Activated CD4-positive, alpha-beta memory T cell treated with anti-CD3 and anti-CD28 coated beads, Interleukin-2, amount 10 ng/mL, durations not matched to agents 7 days and 5 days (primary cell): Measurements from ENCODE around the gene JOSD1. TPM values are rescaled to one million over a fixed set of nuclear protein-coding genes. Genes with fewer than 3 reads are reported as not detected.

Experiments used
- CTCF ChIA-PET: fragments of 350-600 bp; sonication (Branson Sonifier 250); formaldehyde crosslinking; loops from one replicate; lab custom pipeline; 2021; ENCODE audit warnings: antibody characterized with exemption, inconsistent platforms; lab: Charles Lee
- POLR2A ChIA-PET: fragments of 350-600 bp; sonication (Branson Sonifier 250); formaldehyde crosslinking; loops from one replicate; lab custom pipeline; 2021; ENCODE audit warnings: antibody characterized with exemption; lab: Charles Lee
- DNase-seq: peaks from one replicate; pipeline ENCODE4 v3.0.0-alpha.2; 2020
- H3K27ac Mint-ChIP-seq: one replicate; pipeline ENCODE4 v1.8.0; 2021; ENCODE audit warnings: mild to moderate bottlenecking, mixed read lengths
- H3K27me3 Mint-ChIP-seq: one replicate; pipeline ENCODE4 v1.8.0; 2021; ENCODE audit warnings: mixed read lengths
- H3K36me3 Mint-ChIP-seq: one replicate; pipeline ENCODE4 v1.8.0; 2021; ENCODE audit warnings: low read depth, mixed read lengths
- H3K4me1 Mint-ChIP-seq: one replicate; pipeline ENCODE4 v1.8.0; 2021; ENCODE audit warnings: mixed read lengths
- H3K4me3 Mint-ChIP-seq: one replicate; pipeline ENCODE4 v1.8.0; 2021; ENCODE audit warnings: mild to moderate bottlenecking, mixed read lengths
- H3K9me3 Mint-ChIP-seq: one replicate; pipeline ENCODE4 v1.8.0; 2021; ENCODE audit warnings: mixed read lengths
- total RNA-seq, 2 experiments: library from RNA; stranded (reverse); gene quantifications; one replicate each; pipeline ENCODE4 v1.2.3, GENCODE V29; 2021

The JOSD1 gene
- total RNA-seq, 2 experiments from 2014 or later: 109 to 111 TPM

DNA sequence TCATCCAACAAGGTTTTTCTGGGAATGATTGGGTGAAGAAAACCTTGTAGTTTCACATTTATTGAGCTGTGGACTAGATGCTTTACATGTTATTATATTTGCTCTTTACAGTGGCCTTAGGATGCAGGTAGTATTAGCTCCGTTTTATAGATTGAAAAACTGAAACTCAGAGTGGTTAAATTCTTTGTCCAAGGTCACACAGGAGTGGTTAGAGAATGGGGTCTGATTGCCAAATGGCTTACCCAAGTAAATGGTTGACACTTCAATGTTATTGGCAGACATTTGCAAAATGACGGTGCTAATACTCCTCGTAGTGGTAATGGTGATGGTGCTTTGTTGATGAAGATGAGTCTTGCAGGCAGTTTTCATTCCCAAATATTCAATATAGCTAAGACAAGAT is 7.2 kb upstream of the JOSD1 start:
- Mint-ChIP-seq H3K27ac (peak overlapping the region; percentile 28), H3K27me3 (no peaks in the 10 kb centered on the region), H3K36me3 (peaks cover 49% of the 10 kb centered on the region), H3K9me3 (no peaks in the 10 kb centered on the region), H3K4me3 (peak overlapping the region; percentile 85), H3K4me1 (peaks cover 60% of the 10 kb centered on the region)
- POLR2A ChIA-PET: interaction anchor here (0.9 to 7.5 kb wide), 11 partner anchors 10 to 48 kb away, joined by 3 to 86 read pairs (median 6); partner anchors contain the start of genes SUN2 and TOMM22
- CTCF ChIA-PET: interaction anchor here (1.2 to 2.9 kb wide), 5 partner anchors 14 to 45 kb away, joined by 3 to 17 read pairs (median 6); partner anchors contain the start of gene TOMM22
- no peak for DNase-seq

DNA sequence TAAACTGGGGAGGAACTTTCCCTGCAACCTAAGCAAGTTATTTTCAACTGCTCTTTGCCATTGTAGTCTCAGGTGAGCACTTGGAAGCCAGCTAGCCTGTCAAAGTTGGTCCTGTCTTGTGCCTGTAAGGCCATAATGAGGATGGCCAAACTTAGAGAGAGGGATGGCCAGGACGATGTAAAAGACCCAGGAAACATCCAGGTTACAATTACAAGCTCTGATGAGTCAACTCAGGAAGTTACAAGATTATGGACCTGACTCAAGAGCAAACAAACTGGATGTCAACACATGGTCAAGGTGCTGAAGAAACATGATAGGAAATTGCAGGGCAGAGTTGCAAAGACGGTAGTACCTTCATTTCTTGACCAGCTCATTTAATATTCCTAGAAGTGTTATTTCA is 6.6 kb upstream of the JOSD1 start:
- Mint-ChIP-seq H3K4me1 (peaks cover 57% of the 10 kb centered on the region), H3K27ac (peak overlapping the region; percentile 75), H3K9me3 (no peaks in the 10 kb centered on the region), H3K36me3 (peaks cover 42% of the 10 kb centered on the region), H3K4me3 (peak overlapping the region; percentile 85), H3K27me3 (no peaks in the 10 kb centered on the region)
- ChIA-PET CTCF (interaction anchor here (1.2 to 2.9 kb wide), 5 partner anchors 15 to 45 kb away, joined by 3 to 17 read pairs (median 6); partner anchors contain the start of gene TOMM22), POLR2A (interaction anchor here (0.9 to 7.5 kb wide), 14 partner anchors 9 to 48 kb away, joined by 3 to 86 read pairs (median 7); partner anchors contain the start of genes SUN2 and TOMM22)
- DNase-seq: no peak

GRCh38 chr22:38706901-38707195 is 6.1 kb upstream of the JOSD1 start:
- H3K4me3 Mint-ChIP-seq: peak overlapping the region; percentile 85
- H3K4me1 Mint-ChIP-seq: peaks cover 52% of the 10 kb centered on the region
- no peaks in the 10 kb centered on the region for H3K9me3 Mint-ChIP-seq
- ChIA-PET POLR2A (interaction anchor here (0.9 to 7.5 kb wide), 19 partner anchors 9 to 135 kb away, joined by 3 to 86 read pairs (median 5); partner anchors contain the start of genes SUN2 and TOMM22), CTCF (interaction anchor here (1.2 to 2.9 kb wide), 6 partner anchors 15 to 164 kb away, joined by 3 to 17 read pairs (median 6); partner anchors contain the start of gene TOMM22)
- no peaks in the 10 kb centered on the region for H3K27me3 Mint-ChIP-seq
- peaks cover 37% of the 10 kb centered on the region for H3K36me3 Mint-ChIP-seq
- peak overlapping the region; percentile 75 for H3K27ac Mint-ChIP-seq
- DNase-seq: no peak

DNA sequence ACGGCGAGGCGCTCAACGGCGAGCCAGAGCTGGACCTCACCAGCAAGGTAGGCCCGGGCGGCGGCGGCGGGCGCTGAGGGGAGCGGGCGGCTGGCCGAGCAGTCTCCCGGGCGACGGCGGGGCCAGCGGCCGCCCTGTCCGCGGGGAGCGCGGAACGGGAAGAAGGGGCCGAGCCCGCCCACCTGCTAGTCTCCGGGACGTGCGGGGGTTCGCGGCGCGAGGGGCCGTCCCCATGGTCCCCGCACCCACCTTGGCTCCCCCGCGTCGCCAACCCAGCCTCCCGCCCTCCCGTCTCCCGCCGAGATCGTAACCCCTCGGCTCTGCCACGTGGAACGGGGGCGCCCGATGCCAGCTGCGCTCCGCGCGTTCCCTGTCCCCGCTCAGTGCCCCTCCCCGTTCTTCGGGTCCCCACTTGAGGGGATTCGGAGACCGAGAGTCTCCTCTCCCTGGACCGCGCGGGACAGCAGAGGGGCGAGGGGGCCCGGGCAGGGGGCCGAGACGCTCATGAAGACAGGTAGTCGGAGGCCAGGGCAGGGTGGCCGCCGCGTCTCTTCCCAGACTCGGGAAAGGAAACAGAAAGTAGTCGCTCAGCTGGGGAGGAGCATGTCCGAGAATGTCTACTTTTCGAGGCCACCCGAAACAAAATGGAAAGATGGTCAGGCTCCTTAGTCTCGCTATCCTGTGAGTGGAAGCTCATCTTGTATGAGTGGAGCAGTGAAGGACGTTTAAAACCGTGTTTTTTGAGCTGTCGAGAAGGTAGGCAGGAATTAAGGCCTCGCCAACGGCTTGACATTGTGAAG is 5.6 kb upstream of the JOSD1 start:
- Mint-ChIP-seq H3K4me1 (peaks cover 57% of the 10 kb centered on the region), H3K27me3 (no peaks in the 10 kb centered on the region), H3K36me3 (peaks cover 37% of the 10 kb centered on the region), H3K4me3 (peak overlapping the region; percentile 85), H3K9me3 (no peaks in the 10 kb centered on the region), H3K27ac (peak overlapping the region; percentile 95)
- DNase-seq: peak; percentile 53
- POLR2A ChIA-PET: interaction anchor here (0.7 to 7.5 kb wide), 24 partner anchors 8 to 392 kb away, joined by 3 to 86 read pairs (median 4); partner anchors contain the start of genes SUN2 and TOMM22
- CTCF ChIA-PET: interaction anchor here (0.7 to 2.9 kb wide), 10 partner anchors 9 to 164 kb away, joined by 3 to 17 read pairs (median 6); partner anchors contain the start of gene TOMM22

DNA sequence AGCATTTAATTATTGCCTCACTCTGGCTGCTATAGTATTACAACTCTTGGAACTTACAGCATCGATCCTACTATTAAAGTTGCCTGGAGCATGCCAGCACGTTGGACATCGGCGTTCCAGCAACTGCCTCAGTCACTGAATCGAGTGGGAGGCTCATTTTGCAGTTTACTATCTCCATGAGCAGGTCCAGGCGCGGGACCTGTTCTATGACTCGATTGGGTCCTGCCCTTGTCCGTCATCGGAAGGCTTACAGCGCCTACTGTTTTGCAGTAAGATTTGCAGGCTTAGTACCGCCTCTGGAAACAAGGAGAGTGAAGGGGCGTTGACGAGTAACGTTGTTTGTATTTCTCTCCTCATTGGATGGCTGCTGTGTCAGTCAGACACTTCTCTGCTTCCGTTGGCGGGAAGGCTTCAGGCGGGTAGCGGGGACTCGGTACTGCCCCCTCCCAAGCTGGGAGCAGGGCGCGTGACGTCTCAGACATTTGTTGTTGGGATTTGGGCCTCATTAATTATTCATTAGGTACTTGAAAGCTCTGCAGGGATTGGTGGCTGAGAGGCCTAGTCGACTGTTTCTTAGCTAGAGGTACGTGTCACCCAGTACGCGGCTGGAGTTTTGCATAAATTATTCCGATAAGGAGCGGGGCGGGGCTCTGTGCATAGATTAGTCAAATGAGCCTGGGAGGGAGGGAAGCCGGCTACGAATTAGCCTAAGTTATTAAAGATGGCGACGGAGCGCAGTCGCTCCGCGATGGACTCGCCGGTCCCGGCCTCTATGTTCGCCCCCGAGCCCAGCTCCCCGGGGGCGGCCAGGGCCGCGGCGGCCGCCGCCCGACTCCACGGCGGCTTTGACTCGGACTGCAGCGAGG is 4.7 kb upstream of the JOSD1 start, which contains the start of gene GTPBP1:
Gene GTPBP1 (plus strand): TSS at position 710 of the 866 bp plus-strand sequence. CDS start 12 bp downstream, at position 722.
- H3K27ac Mint-ChIP-seq: peak within 1 kb of the TSS; percentile 95
- H3K4me1 Mint-ChIP-seq: peaks cover 51% of the 10 kb centered on the region
- no peaks in the 10 kb centered on the region for H3K27me3 Mint-ChIP-seq
- peak; percentile 98 for DNase-seq
- ChIA-PET CTCF (interaction anchor here (0.7 to 2.9 kb wide), 7 partner anchors 8 to 165 kb away, joined by 3 to 14 read pairs (median 6); partner anchors contain the start of gene TOMM22), POLR2A (interaction anchor here (0.7 to 7.5 kb wide), 17 partner anchors 8 to 393 kb away, joined by 3 to 86 read pairs (median 8); partner anchors contain the start of genes SUN2 and TOMM22)
- H3K36me3 Mint-ChIP-seq: peaks cover 30% of the 10 kb centered on the region
- peak within 1 kb of the TSS; percentile 85 for H3K4me3 Mint-ChIP-seq
- no peaks in the 10 kb centered on the region for H3K9me3 Mint-ChIP-seq

GRCh38 chr22:38704654-38705234 is 4.0 kb upstream of the JOSD1 start:
- peak overlapping the region; percentile 85 for H3K4me3 Mint-ChIP-seq
- H3K27ac Mint-ChIP-seq: peak overlapping the region; percentile 95
- ChIA-PET POLR2A (interaction anchor here (1.2 to 7.5 kb wide), 7 partner anchors 13 to 54 kb away, joined by 3 to 86 read pairs (median 13); partner anchors contain the start of genes SUN2 and TOMM22), CTCF (interaction anchor here (1.1 to 2.2 kb wide), 3 partner anchors 20 to 166 kb away, joined by 6 to 11 read pairs (median 7); partner anchors contain the start of gene TOMM22)
- peaks cover 47% of the 10 kb centered on the region for H3K4me1 Mint-ChIP-seq
- H3K9me3 Mint-ChIP-seq: no peaks in the 10 kb centered on the region
- H3K36me3 Mint-ChIP-seq: peaks cover 32% of the 10 kb centered on the region
- no peak for DNase-seq
- H3K27me3 Mint-ChIP-seq: no peaks in the 10 kb centered on the region

DNA sequence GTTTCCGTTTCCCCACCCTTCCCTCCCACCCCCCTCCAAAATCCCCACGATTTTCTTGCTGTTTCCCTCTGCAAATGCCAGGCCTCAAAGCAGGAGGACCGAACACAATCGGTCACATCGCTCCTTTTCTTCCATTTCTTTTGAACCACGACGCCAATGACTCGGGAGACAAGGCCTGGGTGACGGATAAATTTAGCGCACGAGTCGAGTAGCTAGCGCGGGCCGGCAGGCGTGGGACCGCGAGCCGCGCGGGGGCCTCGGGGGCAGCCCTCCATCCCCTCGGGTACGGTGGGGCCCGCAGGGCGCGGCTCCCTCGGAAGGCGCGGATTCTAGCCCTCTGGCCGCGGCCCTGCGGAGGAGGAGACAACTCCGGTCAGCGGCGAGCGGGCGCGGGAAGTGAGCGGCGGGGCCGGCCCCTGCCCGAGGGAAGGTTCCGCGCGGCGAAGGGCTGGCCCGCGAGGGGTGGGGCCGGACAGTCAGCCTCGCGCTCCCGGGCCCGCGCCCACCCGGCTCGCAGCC is 414 bp downstream of the JOSD1 start:
- Mint-ChIP-seq H3K27me3 (no peaks in the 10 kb centered on the region), H3K27ac (peak overlapping the region; percentile 99), H3K36me3 (peaks cover 42% of the 10 kb centered on the region), H3K4me3 (peak overlapping the region; percentile 96), H3K9me3 (no peaks in the 10 kb centered on the region), H3K4me1 (peaks cover 62% of the 10 kb centered on the region)
- POLR2A ChIA-PET: interaction anchor here (1.8 to 9.9 kb wide), 7 partner anchors 8 to 58 kb away, joined by 4 to 139 read pairs (median 34); partner anchors contain the start of genes GTPBP1, SUN2 and TOMM22
- CTCF ChIA-PET: interaction anchor here (0.9 to 2.5 kb wide), 2 partner anchors 10 to 18 kb away, joined by 3 to 17 read pairs; partner anchors contain the start of gene TOMM22
- no peak for DNase-seq

DNA sequence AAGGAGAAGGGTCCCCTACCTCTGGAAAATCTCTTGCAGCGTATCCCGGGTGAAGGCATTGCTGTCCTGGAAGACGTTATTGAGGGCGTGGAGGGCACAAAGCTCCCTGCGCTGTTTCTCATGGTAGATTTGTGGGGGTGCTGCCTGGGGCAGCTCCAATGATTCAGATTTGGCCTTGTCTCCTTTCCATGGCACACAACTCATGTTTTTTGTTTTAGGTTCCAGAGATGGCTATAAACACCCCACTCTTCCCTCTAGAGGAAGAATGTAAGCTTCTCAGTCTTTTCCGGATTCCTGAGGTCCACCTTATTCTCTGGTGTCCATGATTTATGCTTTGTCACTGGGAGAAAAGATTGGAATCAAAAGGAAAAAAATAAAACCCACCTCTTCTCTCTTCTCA is 959 bp downstream of the JOSD1 start:
- peaks cover 63% of the 10 kb centered on the region for H3K4me1 Mint-ChIP-seq
- H3K9me3 Mint-ChIP-seq: no peaks in the 10 kb centered on the region
- no peaks in the 10 kb centered on the region for H3K27me3 Mint-ChIP-seq
- POLR2A ChIA-PET: interaction anchor here (1.2 to 9.9 kb wide), 10 partner anchors 8 to 518 kb away, joined by 3 to 139 read pairs (median 10); partner anchors contain the start of genes GTPBP1, SUN2 and TOMM22
- CTCF ChIA-PET: interaction anchor here (0.9 to 2.5 kb wide), 6 partner anchors 10 to 648 kb away, joined by 3 to 17 read pairs (median 3); partner anchors contain the start of gene TOMM22
- no peak for DNase-seq
- peak overlapping the region; percentile 96 for H3K4me3 Mint-ChIP-seq
- H3K36me3 Mint-ChIP-seq: peaks cover 47% of the 10 kb centered on the region
- peak overlapping the region; percentile 92 for H3K27ac Mint-ChIP-seq

- peak overlapping the region; percentile 96 for H3K4me3 Mint-ChIP-seq
- peak overlapping the region; percentile 92 for H3K27ac Mint-ChIP-seq
- H3K36me3 Mint-ChIP-seq: peaks cover 52% of the 10 kb centered on the region
- no peaks in the 10 kb centered on the region for H3K9me3 Mint-ChIP-seq
- ChIA-PET POLR2A (interaction anchor here (1.2 to 9.9 kb wide), 13 partner anchors 8 to 1041 kb away, joined by 3 to 139 read pairs (median 5); partner anchors contain the start of genes GTPBP1, PDXP, RPL3 and SUN2), CTCF (interaction anchor here (1.0 to 2.5 kb wide), 5 partner anchors 17 to 647 kb away, joined by 3 to 17 read pairs (median 3); partner anchors contain the start of gene TOMM22)
- H3K4me1 Mint-ChIP-seq: peaks cover 63% of the 10 kb centered on the region
- H3K27me3 Mint-ChIP-seq: no peaks in the 10 kb centered on the region
- DNase-seq: no peak
Observed at GRCh38 chr22:38699143-38699542, 1.6 kb downstream of the JOSD1 start.

- H3K27me3 Mint-ChIP-seq: no peaks in the 10 kb centered on the region
- peak overlapping the region; percentile 98 for H3K27ac Mint-ChIP-seq
- peaks cover 61% of the 10 kb centered on the region for H3K4me1 Mint-ChIP-seq
- peaks cover 56% of the 10 kb centered on the region for H3K36me3 Mint-ChIP-seq
- DNase-seq: no peak
- CTCF ChIA-PET: interaction anchor here (0.6 to 2.5 kb wide), 5 partner anchors 17 to 1133 kb away, joined by 3 to 17 read pairs (median 4); partner anchors contain the start of gene TOMM22
- H3K9me3 Mint-ChIP-seq: no peaks in the 10 kb centered on the region
- POLR2A ChIA-PET: interaction anchor here (0.6 to 9.9 kb wide), 13 partner anchors 9 to 1040 kb away, joined by 3 to 139 read pairs (median 5); partner anchors contain the start of genes GTPBP1, PDXP, RPL3 and SUN2
- H3K4me3 Mint-ChIP-seq: peak overlapping the region; percentile 96
Observed at GRCh38 chr22:38698407-38699094, 2.2 kb downstream of the JOSD1 start.
